GM12874 (cell line): ENCODE measurements around the gene MED17.

ENCODE experiments used
- CTCF ChIP-seq: IDR thresholded peaks from 2 replicates; pipeline ENCODE4 v1.5.1; 2011; ENCODE audit warnings: low read depth, mild to moderate bottlenecking, control low read depth, low read length, moderate library complexity; ENCODE audit not compliant: insufficient read depth

MED17 gene

GRCh38 chr11:93747122-93747521 is 37.0 kb upstream of the MED17 start:
- no peak for TF ChIP-seq CTCF

DNA sequence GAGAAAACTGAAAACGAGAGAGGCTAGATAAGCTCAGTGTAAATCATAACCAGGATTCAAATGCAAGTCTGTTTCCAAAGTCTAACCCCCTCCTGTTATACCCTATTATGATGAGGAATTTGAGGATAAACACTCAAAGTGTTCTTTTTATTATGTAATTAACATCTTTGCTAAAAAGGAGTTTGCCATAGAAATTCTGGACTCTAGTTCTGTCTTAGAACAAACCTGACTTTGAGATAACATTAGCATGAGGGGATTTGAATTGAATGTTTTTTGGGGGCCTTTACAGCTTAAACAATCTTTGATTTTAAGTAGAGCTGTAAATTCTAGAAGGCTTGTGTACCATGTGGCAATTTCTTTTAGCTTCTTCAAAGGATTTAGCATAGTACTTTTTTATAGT is 33.1 kb upstream of the MED17 start:
- no peak for TF ChIP-seq CTCF

- TF ChIP-seq CTCF, result no peak
Observed at GRCh38 chr11:93753241-93753640, 30.8 kb upstream of the MED17 start.

- TF ChIP-seq CTCF, result no peak
Observed at GRCh38 chr11:93756748-93757147, 27.3 kb upstream of the MED17 start.

GRCh38 chr11:93757301-93757700 is 26.8 kb upstream of the MED17 start:
- TF ChIP-seq CTCF, result no peak

DNA sequence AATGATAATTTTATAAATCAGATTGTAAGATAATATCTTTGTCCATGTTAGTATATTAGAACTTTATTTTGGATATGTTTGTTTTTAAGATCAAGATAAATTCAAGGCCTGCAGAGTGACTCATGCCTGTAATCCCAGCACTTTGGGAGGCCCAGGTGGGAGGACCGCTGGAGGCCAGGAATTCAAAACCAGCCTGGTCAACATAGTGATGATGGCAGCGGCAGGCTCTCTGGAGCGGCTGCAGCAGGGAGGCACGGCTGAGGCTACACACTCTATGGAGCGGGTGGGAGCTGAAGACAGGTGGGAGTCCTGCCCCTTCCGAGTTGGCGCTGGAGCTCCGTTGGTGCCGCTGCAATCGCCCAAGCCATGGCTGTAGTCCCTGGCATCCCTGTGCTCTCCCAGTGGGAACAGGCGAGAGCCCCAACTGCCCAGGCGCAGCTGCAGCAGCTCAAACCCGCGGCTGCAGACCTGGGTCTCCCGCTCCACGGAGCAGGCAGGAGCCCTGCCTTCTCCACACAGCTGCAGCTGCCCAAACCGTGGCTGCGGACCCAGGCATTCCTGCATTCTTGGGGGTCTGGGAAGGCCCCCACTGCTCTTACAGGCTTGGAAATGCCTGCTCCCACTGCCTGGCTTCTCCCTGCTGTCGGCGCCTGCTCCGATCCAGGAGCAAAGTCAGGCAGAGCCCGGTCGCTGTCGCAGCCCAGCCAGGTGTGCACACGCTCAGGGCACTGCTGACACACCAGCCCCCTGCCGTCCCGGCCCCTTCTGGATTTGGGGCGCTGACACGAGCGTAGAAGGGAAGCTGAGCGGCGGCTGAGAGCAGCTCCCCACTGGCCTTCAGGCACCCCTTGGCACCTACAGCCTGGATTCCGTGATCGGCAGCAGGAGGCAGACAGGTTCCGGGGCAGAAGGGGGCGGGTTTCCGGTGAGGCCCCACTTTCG is 25.9 kb upstream of the MED17 start:
- no peak for TF ChIP-seq CTCF

GRCh38 chr11:93761910-93762309 is 22.2 kb upstream of the MED17 start:
- TF ChIP-seq CTCF, result no peak
